ENCODE measurements around the gene TLDC2.
"Not testable (repeated sequence)": the region's sequence is repeated elsewhere in the genome, so short reads cannot be mapped to it uniquely, and the experiment has no call there.

TLDC2 gene

DNA sequence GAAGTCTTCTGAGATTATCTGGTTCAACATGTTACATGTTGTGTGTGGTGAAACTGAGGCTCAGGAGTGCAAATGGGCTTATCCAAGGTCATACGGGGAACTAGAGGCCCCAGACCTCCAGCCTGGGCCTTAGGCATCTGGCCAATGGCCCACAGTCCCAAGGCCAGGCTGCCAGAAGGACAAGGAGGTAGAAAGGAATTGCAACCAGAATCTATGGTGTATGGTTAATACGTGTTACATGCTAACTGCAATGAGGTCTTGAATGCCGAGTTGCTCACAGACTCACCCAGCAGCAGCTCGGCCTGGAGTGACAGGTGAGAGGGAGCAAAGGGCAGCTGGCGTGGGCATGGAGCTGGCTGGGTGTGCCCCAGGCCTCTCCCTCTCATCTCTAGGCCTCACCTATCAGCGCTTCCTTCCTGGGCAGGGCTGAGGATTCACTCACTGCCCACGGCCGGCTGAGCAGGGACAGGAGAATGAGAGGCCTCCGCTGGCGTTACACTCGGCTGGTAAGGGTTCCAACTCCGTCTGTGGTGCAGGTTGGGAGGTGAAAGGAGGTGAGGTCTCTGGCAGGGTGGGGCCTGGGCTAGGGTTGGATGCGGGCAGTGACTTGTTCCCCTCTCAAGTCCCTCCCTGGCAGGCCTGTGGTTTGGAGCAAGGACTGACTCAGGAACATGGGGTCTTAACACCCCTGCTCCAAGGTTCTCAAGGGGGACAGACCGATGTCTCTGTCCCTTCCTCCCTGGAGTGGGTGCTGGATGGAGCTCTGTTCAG, at the start of gene TLDC2:
TLDC2 (plus strand) TSS at position 437 of the 771 bp plus-strand sequence; CDS start at position 474, 37 bp downstream.
- no peak for DNase-seq (ENCODE audit: low read depth, low spot score)
- H3K27ac ChIP-seq: no peak within 1 kb of the TSS

DNA sequence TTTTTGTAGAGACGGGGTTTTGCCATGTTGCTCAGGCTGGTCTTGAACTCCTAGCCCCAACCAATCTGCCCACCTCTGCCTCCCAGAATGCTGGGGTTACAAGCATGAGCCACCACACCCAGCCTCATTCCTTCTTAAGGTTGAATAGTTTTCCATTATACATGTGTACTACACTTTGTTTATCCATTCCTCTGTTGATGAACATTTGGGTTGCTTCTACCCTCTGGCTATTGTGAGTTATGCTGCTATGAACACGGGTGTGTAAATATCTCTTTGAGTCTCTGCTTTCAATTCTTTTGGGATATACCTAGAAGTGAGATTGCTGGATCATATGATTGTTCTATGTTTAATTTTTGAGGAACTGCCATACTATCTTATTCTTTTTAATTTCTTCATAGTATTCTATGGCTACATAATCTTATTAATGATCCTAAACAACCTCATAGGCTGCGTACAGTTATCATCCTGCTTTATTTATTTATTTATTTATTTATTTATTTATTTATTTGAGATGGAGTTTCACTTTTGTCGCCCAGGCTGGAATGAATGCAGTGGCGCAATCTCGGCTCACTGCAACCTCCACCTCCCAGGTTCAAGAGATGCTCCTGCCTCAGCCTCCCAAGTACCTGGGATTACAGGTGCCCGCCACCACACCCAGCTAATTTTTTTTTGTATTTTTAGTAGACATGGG, 49.2 kb upstream of the TLDC2 start:
- H3K27ac ChIP-seq: no peak overlapping the region
- no peak for DNase-seq (ENCODE audit: low read depth, low spot score)

- no peak overlapping the region for H3K27ac ChIP-seq
- DNase-seq (ENCODE audit: low read depth, low spot score): no peak
These were observed 48.2 kb upstream of the TLDC2 start for GRCh38 chr20:36827541-36828279.

GRCh38 chr20:36830791-36831691, 44.9 kb upstream of the TLDC2 start:
- peak overlapping the region; percentile 31 for H3K27ac ChIP-seq
- no peak for DNase-seq (ENCODE audit: low read depth, low spot score)

- no peak overlapping the region for H3K27ac ChIP-seq
- DNase-seq (ENCODE audit: low read depth, low spot score): no peak
These were observed 43.1 kb upstream of the TLDC2 start for GRCh38 chr20:36832791-36833190.

GRCh38 chr20:36833275-36834020, 42.5 kb upstream of the TLDC2 start:
- DNase-seq (ENCODE audit: low read depth, low spot score): no peak
- H3K27ac ChIP-seq: no peak overlapping the region

- DNase-seq (ENCODE audit: low read depth, low spot score): no peak
- peak overlapping the region; percentile 81 for H3K27ac ChIP-seq
These were observed 40.9 kb upstream of the TLDC2 start for GRCh38 chr20:36835025-36835424.

GRCh38 chr20:36835453-36836198, 40.3 kb upstream of the TLDC2 start:
- peak overlapping the region; percentile 81 for H3K27ac ChIP-seq

DNA sequence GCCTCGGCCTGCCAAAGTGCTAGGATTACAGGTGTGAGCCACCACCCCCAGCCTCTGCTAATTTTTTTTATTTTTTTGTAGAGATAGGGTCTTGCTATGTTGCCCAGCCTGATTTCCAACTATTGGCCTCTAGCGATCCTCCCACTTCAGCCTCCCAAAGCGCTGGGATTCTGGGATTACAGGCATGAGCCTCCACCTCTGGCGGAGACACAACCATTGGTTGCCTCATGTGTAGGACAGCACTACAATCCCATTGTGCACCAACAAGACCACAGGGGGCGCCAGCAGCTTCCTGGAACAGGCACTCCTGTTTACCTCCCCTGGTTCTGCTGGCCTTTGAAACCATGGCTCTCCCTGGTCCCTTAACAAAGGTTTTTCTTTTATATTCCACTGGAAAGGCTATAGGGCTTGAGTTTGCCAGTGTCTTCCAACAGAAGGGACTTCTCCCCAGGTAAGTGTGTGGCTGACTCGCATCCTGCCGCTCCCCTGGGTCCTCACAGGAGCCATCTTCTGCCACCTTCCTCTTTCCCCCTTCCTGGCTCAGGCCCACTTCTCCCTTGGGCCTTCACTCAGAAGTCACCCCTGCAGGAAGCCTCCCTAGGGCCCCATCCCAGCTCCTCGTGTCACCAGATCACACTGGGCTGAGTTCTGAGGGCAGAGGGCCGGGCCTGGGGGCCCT, 39.2 kb upstream of the TLDC2 start:
- H3K27ac ChIP-seq: peak overlapping the region; percentile 81
- no peak for DNase-seq (ENCODE audit: low read depth, low spot score)

More at GRCh38 chr20:36835453-36836198, 40.3 kb upstream of the TLDC2 start:
- peak; percentile 83 for DNase-seq (ENCODE audit: low read depth, low spot score)

DNA sequence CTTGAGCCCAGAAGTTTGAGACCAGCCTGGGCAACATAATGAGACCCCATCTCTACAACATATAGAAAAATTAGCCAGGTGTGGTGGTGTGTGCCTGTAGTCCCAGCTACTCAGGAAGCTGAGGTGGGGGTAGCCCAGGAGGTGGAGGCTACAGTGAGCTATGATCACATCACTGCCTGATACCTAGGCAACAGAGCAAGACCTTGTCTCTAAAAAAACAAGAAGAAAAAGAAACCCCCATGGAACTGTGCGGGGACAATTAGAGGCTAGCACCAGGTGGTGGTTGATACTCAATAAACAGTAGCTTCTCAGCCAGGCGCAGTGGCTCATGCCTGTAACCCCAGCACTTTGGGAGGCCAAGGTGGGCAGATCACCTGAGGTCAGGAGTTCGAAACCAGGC, 37.6 kb upstream of the TLDC2 start:
- not testable (repeated sequence) for DNase-seq (ENCODE audit: low read depth, low spot score); H3K27ac ChIP-seq

- no peak overlapping the region for H3K27ac ChIP-seq
- no peak for DNase-seq (ENCODE audit: low read depth, low spot score)
These were observed 36.8 kb upstream of the TLDC2 start for GRCh38 chr20:36839150-36839549.

GRCh38 chr20:36841030-36841429, 34.9 kb upstream of the TLDC2 start:
- DNase-seq (ENCODE audit: low read depth, low spot score): not testable (repeated sequence)
- peak overlapping the region; percentile 63 for H3K27ac ChIP-seq

GRCh38 chr20:36845288-36845971, 30.5 kb upstream of the TLDC2 start:
- DNase-seq (ENCODE audit: low read depth, low spot score): no peak
- H3K27ac ChIP-seq: no peak overlapping the region

- peak overlapping the region; percentile 69 for H3K27ac ChIP-seq
- DNase-seq (ENCODE audit: low read depth, low spot score): peak; percentile 50
These were observed 28.8 kb upstream of the TLDC2 start for GRCh38 chr20:36847009-36847709.

GRCh38 chr20:36847710-36848040, 28.3 kb upstream of the TLDC2 start:
- no peak for DNase-seq (ENCODE audit: low read depth, low spot score)
- H3K27ac ChIP-seq: peak overlapping the region; percentile 69

GRCh38 chr20:36848078-36848660, 27.8 kb upstream of the TLDC2 start:
- peak overlapping the region; percentile 69 for H3K27ac ChIP-seq
- no peak for DNase-seq (ENCODE audit: low read depth, low spot score)

DNA sequence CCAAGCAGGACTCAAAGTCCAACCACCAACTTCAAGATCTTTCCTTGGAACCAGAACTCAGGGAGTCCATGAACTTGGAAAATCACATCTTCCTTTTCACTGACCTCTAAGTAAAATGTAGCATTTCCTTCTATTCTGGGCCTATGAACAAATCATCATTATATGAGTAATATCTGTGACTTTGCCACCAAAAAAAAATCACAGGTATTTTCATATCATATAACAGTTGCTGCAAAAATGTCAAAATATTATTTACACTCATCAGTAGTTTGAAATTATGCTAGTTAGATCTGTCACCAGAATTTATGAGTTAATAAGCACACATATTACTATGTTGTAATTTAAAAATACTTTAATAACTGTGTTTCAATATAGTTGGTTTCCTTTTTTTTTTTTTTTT, 27.3 kb upstream of the TLDC2 start:
- H3K27ac ChIP-seq: peak overlapping the region; percentile 69
- DNase-seq (ENCODE audit: low read depth, low spot score): no peak

All from epithelial cell of prostate (primary cell).